Gastrocnemius medialis (tissue), 4 donors: ENCODE results near the gene LUZP1. TPM values are rescaled to one million over a fixed set of nuclear protein-coding genes. Genes with fewer than 3 reads are reported as not detected.

Source experiments
- ATAC-seq, 2 donors: fragments of 150-250 bp; one replicate each; pipeline ENCODE4 v1.9.1; 2016
- DNase-seq, 2 donors: peaks; one replicate each; pipeline ENCODE4 v3.0.0-alpha.2; 2019
- H3K27ac ChIP-seq, 4 donors: fragments of 200-600 bp; sonication (generic); 1 replicate in 1 of 4; 2 replicates in 3 of 4; pipeline ENCODE4 v1.5.1; 2016 to 2018; ENCODE audit warnings: mild to moderate bottlenecking in 2 of 4, moderate library complexity in 1 of 4
- H3K27me3 ChIP-seq, 3 donors: fragments of 200-600 bp; sonication (generic) in 2 of 3; 1 replicate in 1 of 3; 2 replicates in 2 of 3; pipeline versions ENCODE4 v1.5.1 to v1.6.0; 2016 to 2019; ENCODE audit warnings: mild to moderate bottlenecking in 1 of 3, moderate library complexity in 1 of 3
- H3K36me3 ChIP-seq, 2 donors: fragments of 200-600 bp; sonication (generic) in 1 of 2; one replicate each; pipeline ENCODE4 v1.5.1; 2017 to 2018
- H3K4me1 ChIP-seq, 2 donors: fragments of 200-600 bp; sonication (generic) in 1 of 2; one replicate each; pipeline ENCODE4 v1.5.1; 2016 to 2017; ENCODE audit warnings: mild to moderate bottlenecking in 2 of 2
- H3K4me3 ChIP-seq, 4 donors: fragments of 200-600 bp; sonication (generic) in 3 of 4; 1 replicate in 1 of 4; 2 replicates in 3 of 4; pipeline ENCODE4 v1.5.1; 2016 to 2019; ENCODE audit warnings: mild to moderate bottlenecking in 2 of 4
- H3K9me3 ChIP-seq, 3 donors: fragments of 200-600 bp; sonication (generic) in 2 of 3; 1 replicate in 1 of 3; 2 replicates in 2 of 3; pipeline ENCODE4 v1.5.1; 2016 to 2019
- POLR2A ChIP-seq, 2 donors: fragments of 450-650 bp; IDR thresholded peaks; one replicate each; pipeline ENCODE4 v1.6.1; 2017; ENCODE audit warnings: antibody characterized with exemption in 2 of 2, mild to moderate bottlenecking in 2 of 2, moderate library complexity in 2 of 2
- in situ Hi-C, 4 donors: fragments of 200-750 bp; cut with MboI; loops; one replicate each; pipeline versions ENCODE4 v1.15.0 to v1.8.0; 2017; ENCODE audit warnings: low sequenced_read_pairs in 4 of 4
- intact Hi-C: fragments of 100-400 bp; cut with DNase I; formaldehyde crosslinking; loops from one replicate; pipeline ENCODE4 v1.15.1; 2023; ENCODE audit warnings: low total_unique reads
- total RNA-seq, 4 donors: library from RNA; depleted of rRNA; stranded (reverse); fragments of >200 nt; gene quantifications; one replicate each; pipeline versions ENCODE4 v1.1.0 to v1.2.3, GENCODE V29; 2016
- TF ChIP-seq, protein P1 (sequence below), 5 experiments: fragments of 450-650 bp in 3 of 5; fragments of 200-600 bp in 2 of 5; sonication (generic) in 2 of 5; IDR thresholded peaks in 4 of 5; conservative IDR thresholded peaks in 1 of 5; 1 replicate in 4 of 5; 2 replicates in 1 of 5; pipeline ENCODE4 v1.5.1; 2016 to 2019; ENCODE audit warnings: antibody characterized with exemption in 5 of 5, mild to moderate bottlenecking in 3 of 5, moderate library complexity in 3 of 5

The LUZP1 gene
- total RNA-seq, 4 donors from 2014 or later = 4.1 to 5.4 (median 4.9) TPM

DNA sequence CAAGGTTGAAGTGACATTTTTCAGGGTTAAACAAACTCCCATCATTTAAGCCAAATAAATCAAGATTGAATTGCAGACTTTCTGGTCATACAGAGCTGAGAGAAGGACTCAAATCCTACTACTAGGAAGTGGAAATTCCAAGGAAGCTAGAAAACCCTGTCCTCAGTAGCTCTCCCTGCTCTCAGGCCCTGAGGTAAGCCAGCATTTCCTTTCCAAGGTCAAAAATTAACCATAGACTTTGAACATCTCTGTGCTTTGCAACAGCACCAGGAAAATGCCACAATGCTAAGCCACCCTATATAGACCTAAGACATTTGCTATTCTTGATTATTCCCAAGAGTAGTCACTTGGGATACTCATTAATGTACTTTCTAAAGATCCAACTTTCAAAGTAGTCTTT, 45.1 kb downstream of the LUZP1 start:
- Histone ChIP-seq H3K4me1 (peaks cover 17 to 19% of the 10 kb centered on the region in 2 donors), H3K9me3 (no peaks in the 10 kb centered on the region), H3K27ac (no peak overlapping the region), H3K27me3 (no peaks in the 10 kb centered on the region), H3K36me3 (no peaks in the 10 kb centered on the region), H3K4me3 (no peak overlapping the region)
- intact Hi-C loops = no loop called here
- TF ChIP-seq POLR2A (IDR thresholded peaks at IDR 0.05) = no peak
- TF ChIP-seq, protein P1, sequence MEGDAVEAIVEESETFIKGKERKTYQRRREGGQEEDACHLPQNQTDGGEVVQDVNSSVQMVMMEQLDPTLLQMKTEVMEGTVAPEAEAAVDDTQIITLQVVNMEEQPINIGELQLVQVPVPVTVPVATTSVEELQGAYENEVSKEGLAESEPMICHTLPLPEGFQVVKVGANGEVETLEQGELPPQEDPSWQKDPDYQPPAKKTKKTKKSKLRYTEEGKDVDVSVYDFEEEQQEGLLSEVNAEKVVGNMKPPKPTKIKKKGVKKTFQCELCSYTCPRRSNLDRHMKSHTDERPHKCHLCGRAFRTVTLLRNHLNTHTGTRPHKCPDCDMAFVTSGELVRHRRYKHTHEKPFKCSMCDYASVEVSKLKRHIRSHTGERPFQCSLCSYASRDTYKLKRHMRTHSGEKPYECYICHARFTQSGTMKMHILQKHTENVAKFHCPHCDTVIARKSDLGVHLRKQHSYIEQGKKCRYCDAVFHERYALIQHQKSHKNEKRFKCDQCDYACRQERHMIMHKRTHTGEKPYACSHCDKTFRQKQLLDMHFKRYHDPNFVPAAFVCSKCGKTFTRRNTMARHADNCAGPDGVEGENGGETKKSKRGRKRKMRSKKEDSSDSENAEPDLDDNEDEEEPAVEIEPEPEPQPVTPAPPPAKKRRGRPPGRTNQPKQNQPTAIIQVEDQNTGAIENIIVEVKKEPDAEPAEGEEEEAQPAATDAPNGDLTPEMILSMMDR (IDR thresholded peaks at IDR 0.05 in 4 of 5, conservative IDR thresholded peaks at IDR 0.05 in 1 of 5) = no peak
- DNase-seq = no peak
- in situ Hi-C loops = no loop called here
- ATAC-seq = no peak

DNA sequence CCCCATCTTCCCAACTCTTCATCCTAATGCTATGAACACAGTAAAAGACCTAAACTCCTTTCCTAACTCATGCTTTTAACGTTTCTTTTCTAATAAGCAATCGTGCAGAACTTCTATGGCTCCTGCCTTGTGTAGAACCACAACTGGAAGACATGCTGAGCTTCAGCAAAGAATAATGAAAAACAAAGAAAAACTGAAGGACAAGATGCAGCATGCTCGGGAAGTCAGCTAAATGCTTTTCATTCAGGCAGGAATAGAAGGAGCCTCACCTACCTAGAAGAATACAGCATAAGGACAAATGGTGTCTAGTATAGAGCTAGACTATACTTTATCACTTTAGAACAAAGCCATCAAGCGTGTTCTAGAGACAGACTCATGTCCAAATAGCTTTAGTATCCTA, 45.9 kb downstream of the LUZP1 start:
- no peak for TF ChIP-seq POLR2A (IDR thresholded peaks at IDR 0.05)
- TF ChIP-seq, protein P1 (IDR thresholded peaks at IDR 0.05 in 4 of 5, conservative IDR thresholded peaks at IDR 0.05 in 1 of 5) = no peak
- no peaks in the 10 kb centered on the region for H3K27me3 ChIP-seq
- ATAC-seq = no peak
- intact Hi-C loops = no loop called here
- peaks cover 17 to 19% of the 10 kb centered on the region in 2 donors for H3K4me1 ChIP-seq
- no peak for DNase-seq
- no peaks in the 10 kb centered on the region for H3K36me3 ChIP-seq
- H3K4me3 ChIP-seq = no peak overlapping the region
- no peaks in the 10 kb centered on the region for H3K9me3 ChIP-seq
- in situ Hi-C loops = no loop called here
- no peak overlapping the region for H3K27ac ChIP-seq

DNA sequence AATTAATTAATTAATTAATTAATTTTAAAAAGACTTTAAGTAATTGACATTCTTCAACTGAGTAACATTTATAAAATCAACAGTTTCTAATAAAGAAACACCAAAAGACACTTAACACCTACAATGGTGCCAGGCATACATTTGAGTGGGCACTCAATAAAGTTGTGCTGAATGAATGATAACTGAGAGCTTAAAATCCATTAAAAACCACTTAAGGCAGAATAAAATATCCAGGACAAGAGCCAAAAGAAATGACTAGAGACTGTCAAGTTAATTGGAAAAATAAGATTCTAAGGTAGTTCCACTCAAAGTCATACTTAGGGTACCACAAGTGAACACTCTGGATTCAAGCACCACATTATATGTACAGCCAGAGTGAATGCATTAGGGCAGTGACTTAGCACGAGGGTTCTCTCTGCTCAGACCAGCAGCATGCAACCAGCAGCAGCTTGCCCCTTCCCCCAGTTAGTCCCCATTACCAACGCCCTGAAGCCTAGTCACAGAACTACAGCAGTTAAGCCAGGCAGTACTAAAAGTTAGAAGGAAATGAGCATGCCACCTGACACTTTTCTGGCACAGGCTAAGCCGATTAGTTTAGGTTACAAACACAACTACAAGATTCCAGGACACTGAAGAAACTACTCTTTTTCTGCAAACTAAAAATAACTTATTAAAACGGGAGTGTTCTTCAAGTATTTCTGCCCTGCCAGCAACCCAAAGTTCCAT, 46.5 kb downstream of the LUZP1 start:
- TF ChIP-seq POLR2A (IDR thresholded peaks at IDR 0.05) = no peak
- TF ChIP-seq, protein P1 (IDR thresholded peaks at IDR 0.05 in 4 of 5, conservative IDR thresholded peaks at IDR 0.05 in 1 of 5) = no peak
- Histone ChIP-seq H3K4me3 (no peak overlapping the region), H3K27ac (no peak overlapping the region), H3K36me3 (no peaks in the 10 kb centered on the region), H3K9me3 (no peaks in the 10 kb centered on the region), H3K27me3 (no peaks in the 10 kb centered on the region), H3K4me1 (peaks cover 17 to 19% of the 10 kb centered on the region in 2 donors)
- in situ Hi-C loops (no loop called here), intact Hi-C loops (no loop called here)
- DNase-seq = no peak
- no peak for ATAC-seq

DNA sequence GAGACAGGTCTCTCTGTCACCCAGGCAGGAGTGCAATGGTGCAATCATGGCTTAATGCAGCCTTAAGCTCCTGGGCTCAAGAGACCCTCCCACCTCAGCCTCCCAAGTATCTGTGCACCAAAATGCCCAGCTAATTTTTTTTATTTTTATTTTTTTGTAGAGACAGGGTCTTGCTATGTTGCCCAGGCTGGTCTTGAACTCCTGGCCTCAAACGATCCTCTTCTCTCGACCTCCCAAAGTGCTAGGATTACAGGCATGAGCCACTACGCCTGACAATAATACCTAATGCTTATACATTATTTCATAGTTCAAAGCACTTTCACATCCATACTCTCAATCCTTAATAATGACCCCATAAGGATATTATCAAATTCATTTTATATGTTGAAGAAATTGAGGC, 48.3 kb downstream of the LUZP1 start:
- TF ChIP-seq, protein P1 (IDR thresholded peaks at IDR 0.05 in 4 of 5, conservative IDR thresholded peaks at IDR 0.05 in 1 of 5) = no peak
- no peak for TF ChIP-seq POLR2A (IDR thresholded peaks at IDR 0.05)
- Histone ChIP-seq H3K4me1 (peaks cover 15 to 17% of the 10 kb centered on the region in 2 donors), H3K4me3 (no peak overlapping the region), H3K9me3 (no peaks in the 10 kb centered on the region), H3K27ac (no peak overlapping the region), H3K27me3 (no peaks in the 10 kb centered on the region), H3K36me3 (no peaks in the 10 kb centered on the region)
- in situ Hi-C loops (no loop called here), intact Hi-C loops (no loop called here)
- ATAC-seq (no peak), DNase-seq (no peak)
